Forelimb muscle (tissue), 1 donor: ENCODE measurements around the gene PXDN. TPM values are rescaled to one million over a fixed set of nuclear protein-coding genes. Genes with fewer than 3 reads are reported as not detected.
"Not testable (repeated sequence)": the region's sequence is repeated elsewhere in the genome, so short reads cannot be mapped to it uniquely, and the experiment has no call there.

ENCODE experiments used
- DNase-seq: peaks from one replicate; pipeline ENCODE4 v3.0.0-alpha.2; 2013; ENCODE audit warnings: low read depth
- polyA plus RNA-seq: library from polyadenylated mRNA; unstranded; fragments of 120-200 nt; gene quantifications from one replicate; pipeline ENCODE4 v1.2.1, GENCODE V29; 2013; ENCODE audit not compliant: insufficient read length

Gene PXDN
- polyA plus RNA-seq, 1 donor = 124 TPM

- DNase-seq = no peak
Observed at GRCh38 chr2:1777156-1777555, 32.8 kb upstream of the PXDN start.

- no peak for DNase-seq
Observed at GRCh38 chr2:1775511-1776035, 31.3 kb upstream of the PXDN start.

GRCh38 chr2:1774929-1775328, 30.6 kb upstream of the PXDN start:
- no peak for DNase-seq

GRCh38 chr2:1773883-1774282, 29.6 kb upstream of the PXDN start:
- no peak for DNase-seq

- DNase-seq = no peak
Observed at GRCh38 chr2:1772471-1773267, 28.4 kb upstream of the PXDN start.

GRCh38 chr2:1771626-1772280, 27.4 kb upstream of the PXDN start:
- DNase-seq = no peak

GRCh38 chr2:1770566-1771380, 26.5 kb upstream of the PXDN start:
- DNase-seq = no peak

GRCh38 chr2:1769703-1770422, 25.5 kb upstream of the PXDN start:
- no peak for DNase-seq

GRCh38 chr2:1767939-1768691, 23.8 kb upstream of the PXDN start:
- no peak for DNase-seq

- DNase-seq = no peak
Observed at GRCh38 chr2:1766851-1767811, 22.8 kb upstream of the PXDN start.

GRCh38 chr2:1766425-1766824, 22.1 kb upstream of the PXDN start:
- no peak for DNase-seq

GRCh38 chr2:1765201-1765600, 20.9 kb upstream of the PXDN start:
- DNase-seq = not testable (repeated sequence)

- DNase-seq = no peak
Observed at GRCh38 chr2:1759611-1759930, 15.3 kb upstream of the PXDN start.

GRCh38 chr2:1758774-1759610, 14.7 kb upstream of the PXDN start:
- no peak for DNase-seq

GRCh38 chr2:1758171-1758570, 13.9 kb upstream of the PXDN start:
- no peak for DNase-seq

GRCh38 chr2:1757567-1757966, 13.3 kb upstream of the PXDN start:
- DNase-seq = no peak

GRCh38 chr2:1757146-1757545, 12.8 kb upstream of the PXDN start:
- DNase-seq = not testable (repeated sequence)

GRCh38 chr2:1756456-1756855, 12.1 kb upstream of the PXDN start:
- DNase-seq = no peak
